SK-N-SH treated with all-trans-retinoic acid at 6 μM for 48 hours (cell line): Measurements from ENCODE around the gene DIPK1A.

ENCODE experiments used
- ATAC-seq: fragments of 200-7000 bp; cut with Tn5 transposase; 3 replicates; pipeline ENCODE4 v1.9.1; 2020; ENCODE audit warnings: mild to moderate bottlenecking, moderate library complexity
- ARNTL ChIP-seq: fragments of 450-650 bp; formaldehyde crosslinking; IDR thresholded peaks from 2 replicates; pipeline ENCODE4 v1.5.0; 2020; ENCODE audit warnings: low read depth, mild to moderate bottlenecking, moderate library complexity, borderline replicate concordance
- BACH2 ChIP-seq: fragments of 250-450 bp; sonication (Bioruptor Pico); IDR thresholded peaks from 2 replicates; pipeline ENCODE4 v1.9.0; 2021; ENCODE audit warnings: mild to moderate bottlenecking, borderline replicate concordance
- CSDC2 ChIP-seq: fragments of 250-450 bp; sonication (Bioruptor Pico); IDR thresholded peaks from 2 replicates; pipeline ENCODE4 v1.5.0; 2020; ENCODE audit warnings: mild to moderate bottlenecking, moderate library complexity
- ESRRG ChIP-seq: fragments of 250-450 bp; sonication (Bioruptor Pico); IDR thresholded peaks from 2 replicates; pipeline ENCODE4 v1.6.1; 2021; ENCODE audit warnings: mild to moderate bottlenecking
- GLIS3 ChIP-seq: fragments of 250-450 bp; sonication (Bioruptor Pico); IDR thresholded peaks from 2 replicates; pipeline ENCODE4 v1.5.0; 2020; ENCODE audit warnings: mild to moderate bottlenecking, moderate library complexity
- ISL1 ChIP-seq: fragments of 250-450 bp; sonication (Bioruptor Pico); IDR thresholded peaks from 2 replicates; pipeline ENCODE4 v2.1.2; 2022; ENCODE audit warnings: mild to moderate bottlenecking, moderate library complexity
- OSR1 ChIP-seq: fragments of 250-450 bp; sonication (Bioruptor Pico); IDR thresholded peaks from 2 replicates; pipeline ENCODE4 v1.8.0; 2022; ENCODE audit warnings: moderate library complexity, mild to moderate bottlenecking, inconsistent platforms
- PATZ1 ChIP-seq: fragments of 250-450 bp; sonication (Bioruptor Pico); IDR thresholded peaks from 2 replicates; pipeline ENCODE4 v1.8.0; 2020; ENCODE audit warnings: mild to moderate bottlenecking, moderate library complexity, borderline replicate concordance
- POU6F1 ChIP-seq: fragments of 250-450 bp; sonication (Bioruptor Pico); IDR thresholded peaks from 2 replicates; pipeline ENCODE4 v1.8.0; 2021; ENCODE audit warnings: low read depth, mild to moderate bottlenecking, moderate library complexity, borderline replicate concordance
- PPARA ChIP-seq: fragments of 250-450 bp; sonication (Bioruptor Pico); IDR thresholded peaks from 2 replicates; pipeline ENCODE4 v1.5.0; 2020; ENCODE audit warnings: mild to moderate bottlenecking, borderline replicate concordance
- RARB ChIP-seq: fragments of 250-450 bp; sonication (Bioruptor Pico); IDR thresholded peaks from 2 replicates; pipeline ENCODE4 v1.8.0; 2021; ENCODE audit warnings: mild to moderate bottlenecking, moderate library complexity
- SNAI2 ChIP-seq: fragments of 250-450 bp; sonication (Bioruptor Pico); IDR thresholded peaks from 2 replicates; pipeline ENCODE4 v1.5.0; 2020; ENCODE audit warnings: mild to moderate bottlenecking, moderate library complexity
- TCF4 ChIP-seq: fragments of 250-450 bp; sonication (Bioruptor Pico); IDR thresholded peaks from 2 replicates; pipeline ENCODE4 v1.8.0; 2021; ENCODE audit warnings: mild to moderate bottlenecking, moderate library complexity, borderline replicate concordance
- TOX ChIP-seq: fragments of 250-450 bp; sonication (Bioruptor Pico); IDR thresholded peaks from 2 replicates; pipeline ENCODE4 v1.8.0; 2021; ENCODE audit warnings: mild to moderate bottlenecking, moderate library complexity, borderline replicate concordance
- TSHZ2 ChIP-seq: fragments of 250-450 bp; sonication (Bioruptor Pico); IDR thresholded peaks from 2 replicates; pipeline ENCODE4 v1.5.0; 2020; ENCODE audit warnings: mild to moderate bottlenecking, moderate library complexity
- ZC3H10 ChIP-seq: fragments of 250-450 bp; sonication (Bioruptor Pico); IDR thresholded peaks from 2 replicates; pipeline ENCODE4 v1.5.1; 2021; ENCODE audit warnings: mild to moderate bottlenecking, moderate library complexity
- ZFP3 ChIP-seq: fragments of 250-450 bp; sonication (Bioruptor Pico); IDR thresholded peaks from 2 replicates; pipeline ENCODE4 v1.5.0; 2020; ENCODE audit warnings: mild to moderate bottlenecking, moderate library complexity
- ZFP30 ChIP-seq: fragments of 450-650 bp; formaldehyde crosslinking; IDR thresholded peaks from 2 replicates; pipeline ENCODE4 v1.5.0; 2022; ENCODE audit warnings: mild to moderate bottlenecking, moderate library complexity
- ZNF565 ChIP-seq: fragments of 450-650 bp; formaldehyde crosslinking; conservative IDR thresholded peaks from 2 replicates; pipeline ENCODE4 v1.5.0; 2020; ENCODE audit warnings: low read depth, mild to moderate bottlenecking, moderate library complexity
- ZNF70 ChIP-seq: fragments of 450-650 bp; formaldehyde crosslinking; IDR thresholded peaks from 2 replicates; pipeline ENCODE4 v1.5.0; 2020; ENCODE audit warnings: mild to moderate bottlenecking, moderate library complexity
- ZNF8 ChIP-seq: fragments of 450-650 bp; formaldehyde crosslinking; IDR thresholded peaks from 2 replicates; pipeline ENCODE4 v1.5.0; 2020; ENCODE audit warnings: mild to moderate bottlenecking, moderate library complexity
- TF ChIP-seq, protein P1 (sequence below): fragments of 250-450 bp; sonication (Bioruptor Pico); IDR thresholded peaks from 2 replicates; pipeline ENCODE4 v1.5.1; 2020; ENCODE audit warnings: low read depth, mild to moderate bottlenecking, moderate library complexity
- TF ChIP-seq, protein P2 (sequence below): fragments of 250-450 bp; sonication (Bioruptor Pico); IDR thresholded peaks from 2 replicates; pipeline ENCODE4 v1.5.1; 2021; ENCODE audit warnings: mild to moderate bottlenecking, moderate library complexity

The DIPK1A gene

GRCh38 chr1:92992877-92993276, 31.6 kb upstream of the DIPK1A start:
- ATAC-seq, result no peak
- no peak for TF ChIP-seq TCF4 (CRISPR knock-in tag)
- TF ChIP-seq POU6F1, result no peak
- no peak for TF ChIP-seq TOX (CRISPR knock-in tag)
- TF ChIP-seq ZNF8 (CRISPR knock-in tag), result no peak
- no peak for TF ChIP-seq ARNTL (CRISPR knock-in tag)
- TF ChIP-seq, protein P1, sequence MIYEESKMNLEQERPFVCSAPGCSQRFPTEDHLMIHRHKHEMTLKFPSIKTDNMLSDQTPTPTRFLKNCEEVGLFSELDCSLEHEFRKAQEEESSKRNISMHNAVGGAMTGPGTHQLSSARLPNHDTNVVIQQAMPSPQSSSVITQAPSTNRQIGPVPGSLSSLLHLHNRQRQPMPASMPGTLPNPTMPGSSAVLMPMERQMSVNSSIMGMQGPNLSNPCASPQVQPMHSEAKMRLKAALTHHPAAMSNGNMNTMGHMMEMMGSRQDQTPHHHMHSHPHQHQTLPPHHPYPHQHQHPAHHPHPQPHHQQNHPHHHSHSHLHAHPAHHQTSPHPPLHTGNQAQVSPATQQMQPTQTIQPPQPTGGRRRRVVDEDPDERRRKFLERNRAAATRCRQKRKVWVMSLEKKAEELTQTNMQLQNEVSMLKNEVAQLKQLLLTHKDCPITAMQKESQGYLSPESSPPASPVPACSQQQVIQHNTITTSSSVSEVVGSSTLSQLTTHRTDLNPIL, result no peak
- TF ChIP-seq CSDC2 (CRISPR knock-in tag), result no peak
- TF ChIP-seq SNAI2 (CRISPR knock-in tag), result no peak
- no peak for TF ChIP-seq ESRRG (CRISPR knock-in tag)
- no peak for TF ChIP-seq ISL1
- no peak for TF ChIP-seq GLIS3 (CRISPR knock-in tag)
- TF ChIP-seq ZFP30, result no peak
- no peak for TF ChIP-seq ZC3H10 (CRISPR knock-in tag)
- TF ChIP-seq, protein P2, sequence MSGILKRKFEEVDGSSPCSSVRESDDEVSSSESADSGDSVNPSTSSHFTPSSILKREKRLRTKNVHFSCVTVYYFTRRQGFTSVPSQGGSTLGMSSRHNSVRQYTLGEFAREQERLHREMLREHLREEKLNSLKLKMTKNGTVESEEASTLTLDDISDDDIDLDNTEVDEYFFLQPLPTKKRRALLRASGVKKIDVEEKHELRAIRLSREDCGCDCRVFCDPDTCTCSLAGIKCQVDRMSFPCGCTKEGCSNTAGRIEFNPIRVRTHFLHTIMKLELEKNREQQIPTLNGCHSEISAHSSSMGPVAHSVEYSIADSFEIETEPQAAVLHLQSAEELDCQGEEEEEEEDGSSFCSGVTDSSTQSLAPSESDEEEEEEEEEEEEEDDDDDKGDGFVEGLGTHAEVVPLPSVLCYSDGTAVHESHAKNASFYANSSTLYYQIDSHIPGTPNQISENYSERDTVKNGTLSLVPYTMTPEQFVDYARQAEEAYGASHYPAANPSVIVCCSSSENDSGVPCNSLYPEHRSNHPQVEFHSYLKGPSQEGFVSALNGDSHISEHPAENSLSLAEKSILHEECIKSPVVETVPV (CRISPR knock-in tag), result no peak
- TF ChIP-seq BACH2 (CRISPR knock-in tag), result no peak
- TF ChIP-seq ZFP3, result no peak
- no peak for TF ChIP-seq PATZ1
- no peak for TF ChIP-seq TSHZ2
- TF ChIP-seq ZNF70 (CRISPR knock-in tag), result no peak

DNA sequence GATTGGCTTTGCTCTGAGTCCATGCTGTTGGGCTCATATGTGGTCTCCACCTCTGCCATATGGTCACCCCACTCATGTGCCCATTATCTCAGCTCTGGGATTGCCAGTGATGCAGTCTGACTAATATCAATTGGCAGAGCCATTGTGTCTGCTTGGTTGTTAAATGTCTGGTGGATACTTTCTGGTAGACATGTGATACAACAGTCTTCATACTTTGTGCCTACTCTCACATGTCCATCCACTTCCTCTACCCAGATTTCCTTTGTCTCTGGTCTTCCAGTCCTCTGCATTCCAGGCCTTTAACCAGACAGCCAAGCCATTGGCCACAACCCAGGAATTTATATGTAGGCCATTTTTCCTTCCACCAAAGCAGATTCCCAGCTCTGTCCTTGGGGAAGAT, 30.8 kb upstream of the DIPK1A start:
- ATAC-seq, result no peak
- no peak for TF ChIP-seq ARNTL (CRISPR knock-in tag)
- TF ChIP-seq OSR1 (CRISPR knock-in tag), result no peak
- TF ChIP-seq ZFP30, result no peak
- no peak for TF ChIP-seq ZNF565 (CRISPR knock-in tag)
- TF ChIP-seq GLIS3 (CRISPR knock-in tag), result no peak
- no peak for TF ChIP-seq CSDC2 (CRISPR knock-in tag)
- TF ChIP-seq ZNF8 (CRISPR knock-in tag), result no peak
- TF ChIP-seq BACH2 (CRISPR knock-in tag), result no peak
- TF ChIP-seq TCF4 (CRISPR knock-in tag), result no peak
- no peak for TF ChIP-seq TOX (CRISPR knock-in tag)
- TF ChIP-seq, protein P2 (CRISPR knock-in tag), result no peak
- no peak for TF ChIP-seq POU6F1
- no peak for TF ChIP-seq RARB (CRISPR knock-in tag)
- no peak for TF ChIP-seq PPARA (CRISPR knock-in tag)
- TF ChIP-seq SNAI2 (CRISPR knock-in tag), result no peak
- no peak for TF ChIP-seq TSHZ2
- TF ChIP-seq ESRRG (CRISPR knock-in tag), result no peak
